Measurements from ENCODE around the gene TBL1X.

- TF ChIP-seq CTCF (IDR thresholded peaks at IDR 0.05), result no peak
- no peak for TF ChIP-seq ZFX (IDR thresholded peaks at IDR 0.05; ENCODE audit: borderline replicate concordance)
These were observed 54.0 kb downstream of the TBL1X start for GRCh38 chrX:9518889-9519288.
